Measurements from ENCODE around the gene AKT1. TPM values are rescaled to one million over a fixed set of nuclear protein-coding genes. Genes with fewer than 3 reads are reported as not detected.

Gene AKT1
- total and polyA plus RNA-seq, 2 of the 13 experiments (the other 11 are each of a cell fraction or from before 2014, with no cell fraction given): 96.2 to 116 TPM

DNA sequence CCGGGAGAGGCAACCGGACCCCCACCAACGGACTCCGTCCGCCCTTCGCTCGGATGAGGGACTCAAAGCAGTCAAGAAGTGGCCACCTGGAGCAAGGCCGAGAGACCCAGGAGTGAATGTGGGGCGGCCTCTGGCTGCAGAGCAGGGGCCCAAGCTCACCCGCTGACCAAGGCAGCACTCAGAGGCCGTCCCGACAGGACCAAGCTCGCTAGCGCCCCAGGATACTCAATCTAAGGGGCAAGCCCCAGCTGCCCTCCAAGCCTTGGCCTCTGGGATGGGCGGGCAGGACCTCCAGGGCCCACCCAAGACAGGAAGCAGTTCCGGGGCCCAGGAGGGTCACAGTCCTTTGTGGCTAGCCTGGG, 936 bp downstream of the AKT1 start (continued):
- TF ChIP-seq, protein P1, sequence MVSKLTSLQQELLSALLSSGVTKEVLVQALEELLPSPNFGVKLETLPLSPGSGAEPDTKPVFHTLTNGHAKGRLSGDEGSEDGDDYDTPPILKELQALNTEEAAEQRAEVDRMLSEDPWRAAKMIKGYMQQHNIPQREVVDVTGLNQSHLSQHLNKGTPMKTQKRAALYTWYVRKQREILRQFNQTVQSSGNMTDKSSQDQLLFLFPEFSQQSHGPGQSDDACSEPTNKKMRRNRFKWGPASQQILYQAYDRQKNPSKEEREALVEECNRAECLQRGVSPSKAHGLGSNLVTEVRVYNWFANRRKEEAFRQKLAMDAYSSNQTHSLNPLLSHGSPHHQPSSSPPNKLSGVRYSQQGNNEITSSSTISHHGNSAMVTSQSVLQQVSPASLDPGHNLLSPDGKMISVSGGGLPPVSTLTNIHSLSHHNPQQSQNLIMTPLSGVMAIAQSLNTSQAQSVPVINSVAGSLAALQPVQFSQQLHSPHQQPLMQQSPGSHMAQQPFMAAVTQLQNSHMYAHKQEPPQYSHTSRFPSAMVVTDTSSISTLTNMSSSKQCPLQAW (CRISPR knock-in tag; IDR thresholded peaks at IDR 0.05): no peak
- TF ChIP-seq RXRA (CRISPR knock-in tag; IDR thresholded peaks at IDR 0.05) (no peak), MBD4 (IDR thresholded peaks at IDR 0.05; ENCODE audit: borderline replicate concordance, low read length) (no peak), NFE2L1 (CRISPR knock-in tag; IDR thresholded peaks at IDR 0.05; ENCODE audit: borderline replicate concordance) (no peak), DR1 (CRISPR knock-in tag; IDR thresholded peaks at IDR 0.05) (no peak), MAFK (conservative IDR thresholded peaks at IDR 0.05 in 1 of 2, IDR thresholded peaks at IDR 0.05 in 1 of 2; ENCODE audit: low read length in 2 of 2) (no peak), EHMT2 (IDR thresholded peaks at IDR 0.05; ENCODE audit: borderline replicate concordance, low read depth, low read length) (no peak), PCBP1 (IDR thresholded peaks at IDR 0.05; ENCODE audit: borderline replicate concordance, low read depth, low read length) (no peak), KDM2A (CRISPR knock-in tag; IDR thresholded peaks at IDR 0.05; ENCODE audit: borderline replicate concordance, low read depth) (no peak; the same call in 1 of the 2 replicates), SMYD3 (CRISPR knock-in tag; IDR thresholded peaks at IDR 0.05) (no peak), ZNF644 (CRISPR knock-in tag; IDR thresholded peaks at IDR 0.05; ENCODE audit: low read depth) (no peak)
- TF ChIP-seq, protein P2, sequence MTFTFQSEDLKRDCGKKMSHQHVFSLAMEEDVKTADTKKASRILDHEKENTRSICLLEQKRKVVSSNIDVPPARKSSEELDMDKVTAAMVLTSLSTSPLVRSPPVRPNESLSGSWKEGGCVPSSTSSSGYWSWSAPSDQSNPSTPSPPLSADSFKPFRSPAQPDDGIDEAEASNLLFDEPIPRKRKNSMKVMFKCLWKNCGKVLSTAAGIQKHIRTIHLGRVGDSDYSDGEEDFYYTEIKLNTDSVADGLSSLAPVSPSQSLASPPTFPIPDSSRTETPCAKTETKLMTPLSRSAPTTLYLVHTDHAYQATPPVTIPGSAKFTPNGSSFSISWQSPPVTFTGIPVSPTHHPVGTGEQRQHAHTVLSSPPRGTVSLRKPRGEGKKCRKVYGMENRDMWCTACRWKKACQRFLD (CRISPR knock-in tag; IDR thresholded peaks at IDR 0.05; ENCODE audit: borderline replicate concordance): no peak
- TF ChIP-seq, protein P3, sequence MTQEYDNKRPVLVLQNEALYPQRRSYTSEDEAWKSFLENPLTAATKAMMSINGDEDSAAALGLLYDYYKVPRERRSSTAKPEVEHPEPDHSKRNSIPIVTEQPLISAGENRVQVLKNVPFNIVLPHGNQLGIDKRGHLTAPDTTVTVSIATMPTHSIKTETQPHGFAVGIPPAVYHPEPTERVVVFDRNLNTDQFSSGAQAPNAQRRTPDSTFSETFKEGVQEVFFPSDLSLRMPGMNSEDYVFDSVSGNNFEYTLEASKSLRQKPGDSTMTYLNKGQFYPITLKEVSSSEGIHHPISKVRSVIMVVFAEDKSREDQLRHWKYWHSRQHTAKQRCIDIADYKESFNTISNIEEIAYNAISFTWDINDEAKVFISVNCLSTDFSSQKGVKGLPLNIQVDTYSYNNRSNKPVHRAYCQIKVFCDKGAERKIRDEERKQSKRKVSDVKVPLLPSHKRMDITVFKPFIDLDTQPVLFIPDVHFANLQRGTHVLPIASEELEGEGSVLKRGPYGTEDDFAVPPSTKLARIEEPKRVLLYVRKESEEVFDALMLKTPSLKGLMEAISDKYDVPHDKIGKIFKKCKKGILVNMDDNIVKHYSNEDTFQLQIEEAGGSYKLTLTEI (CRISPR knock-in tag; conservative IDR thresholded peaks at IDR 0.05): no peak
- TF ChIP-seq, protein P4, sequence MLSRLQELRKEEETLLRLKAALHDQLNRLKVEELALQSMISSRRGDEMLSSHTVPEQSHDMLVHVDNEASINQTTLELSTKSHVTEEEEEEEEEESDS (CRISPR knock-in tag; IDR thresholded peaks at IDR 0.05; ENCODE audit: borderline replicate concordance): no peak
